C4-2B (cell line): ENCODE results near the gene NRXN3.

ENCODE experiments used
- ZFX ChIP-seq: fragments of 450-650 bp; IDR thresholded peaks from 2 replicates; pipeline ENCODE4 v1.6.1; 2017
- TF ChIP-seq, protein P1 (sequence below): fragments of 450-650 bp; conservative IDR thresholded peaks from 2 replicates; pipeline ENCODE4 v1.5.1; 2017; ENCODE audit warnings: mild to moderate bottlenecking

DNA sequence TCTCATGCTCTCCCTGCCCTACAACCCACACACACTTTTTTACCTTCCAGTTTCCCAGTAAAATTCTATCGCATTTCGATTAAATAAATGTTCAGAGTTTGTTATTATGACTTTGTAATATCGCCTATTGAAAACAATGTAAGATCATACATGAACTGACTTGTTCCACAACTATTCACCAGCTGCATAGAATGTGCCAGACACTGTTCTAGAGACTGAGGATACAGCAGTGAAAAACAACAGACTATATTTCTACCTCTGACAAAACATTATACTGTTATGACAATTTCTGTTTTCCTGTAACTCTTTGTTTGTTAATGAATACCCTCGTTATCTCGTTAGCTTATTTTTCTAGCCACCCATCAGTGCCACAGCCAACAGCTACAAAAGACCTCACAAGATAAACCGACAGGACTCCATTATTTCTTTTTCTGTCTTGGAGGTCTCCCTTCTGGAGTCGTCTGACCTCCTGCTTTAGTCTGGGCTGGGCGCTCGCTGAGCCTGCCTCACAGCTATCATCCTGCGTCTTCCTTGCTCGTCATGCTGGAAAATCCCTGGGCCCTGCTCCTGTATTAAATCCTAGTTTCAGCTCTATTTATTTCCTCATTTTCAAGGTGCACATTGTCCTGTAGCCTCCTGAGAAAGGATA is 1542.3 kb downstream of the NRXN3 start:
- TF ChIP-seq, protein P1, sequence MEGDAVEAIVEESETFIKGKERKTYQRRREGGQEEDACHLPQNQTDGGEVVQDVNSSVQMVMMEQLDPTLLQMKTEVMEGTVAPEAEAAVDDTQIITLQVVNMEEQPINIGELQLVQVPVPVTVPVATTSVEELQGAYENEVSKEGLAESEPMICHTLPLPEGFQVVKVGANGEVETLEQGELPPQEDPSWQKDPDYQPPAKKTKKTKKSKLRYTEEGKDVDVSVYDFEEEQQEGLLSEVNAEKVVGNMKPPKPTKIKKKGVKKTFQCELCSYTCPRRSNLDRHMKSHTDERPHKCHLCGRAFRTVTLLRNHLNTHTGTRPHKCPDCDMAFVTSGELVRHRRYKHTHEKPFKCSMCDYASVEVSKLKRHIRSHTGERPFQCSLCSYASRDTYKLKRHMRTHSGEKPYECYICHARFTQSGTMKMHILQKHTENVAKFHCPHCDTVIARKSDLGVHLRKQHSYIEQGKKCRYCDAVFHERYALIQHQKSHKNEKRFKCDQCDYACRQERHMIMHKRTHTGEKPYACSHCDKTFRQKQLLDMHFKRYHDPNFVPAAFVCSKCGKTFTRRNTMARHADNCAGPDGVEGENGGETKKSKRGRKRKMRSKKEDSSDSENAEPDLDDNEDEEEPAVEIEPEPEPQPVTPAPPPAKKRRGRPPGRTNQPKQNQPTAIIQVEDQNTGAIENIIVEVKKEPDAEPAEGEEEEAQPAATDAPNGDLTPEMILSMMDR: no peak
- no peak for TF ChIP-seq ZFX
